Measurements from ENCODE around the gene IGSF3.
"Not testable (repeated sequence)": the region's sequence is repeated elsewhere in the genome, so short reads cannot be mapped to it uniquely, and the experiment has no call there.

The IGSF3 gene

GRCh38 chr1:116663821-116664220 is 3.7 kb downstream of the IGSF3 start:
- TF ChIP-seq CTCF (conservative IDR thresholded peaks at IDR 0.05), result no peak
- no peak overlapping the region for H3K27ac ChIP-seq

GRCh38 chr1:116661633-116662032 is 5.9 kb downstream of the IGSF3 start:
- H3K27ac ChIP-seq, result no peak overlapping the region
- TF ChIP-seq CTCF (conservative IDR thresholded peaks at IDR 0.05), result no peak

GRCh38 chr1:116658645-116659044 is 8.9 kb downstream of the IGSF3 start:
- H3K27ac ChIP-seq, result not testable (repeated sequence)

GRCh38 chr1:116657836-116658235 is 9.7 kb downstream of the IGSF3 start:
- not testable (repeated sequence) for H3K27ac ChIP-seq

GRCh38 chr1:116654351-116654750 is 13.2 kb downstream of the IGSF3 start:
- no peak for TF ChIP-seq CTCF (conservative IDR thresholded peaks at IDR 0.05)
- H3K27ac ChIP-seq, result no peak overlapping the region

- not testable (repeated sequence) for H3K27ac ChIP-seq
Measured at GRCh38 chr1:116652598-116652997, 14.9 kb downstream of the IGSF3 start.

GRCh38 chr1:116650781-116651180 is 16.8 kb downstream of the IGSF3 start:
- H3K27ac ChIP-seq, result not testable (repeated sequence)

GRCh38 chr1:116649041-116649440 is 18.5 kb downstream of the IGSF3 start:
- H3K27ac ChIP-seq, result not testable (repeated sequence)

- H3K27ac ChIP-seq, result not testable (repeated sequence)
Measured at GRCh38 chr1:116648325-116648724, 19.2 kb downstream of the IGSF3 start.

GRCh38 chr1:116647186-116647585 is 20.3 kb downstream of the IGSF3 start:
- H3K27ac ChIP-seq, result not testable (repeated sequence)

GRCh38 chr1:116646673-116647170 is 20.8 kb downstream of the IGSF3 start:
- not testable (repeated sequence) for H3K27ac ChIP-seq

- not testable (repeated sequence) for H3K27ac ChIP-seq
Measured at GRCh38 chr1:116645802-116646672, 21.5 kb downstream of the IGSF3 start.

GRCh38 chr1:116644993-116645392 is 22.5 kb downstream of the IGSF3 start:
- H3K27ac ChIP-seq, result not testable (repeated sequence)

GRCh38 chr1:116644096-116644495 is 23.4 kb downstream of the IGSF3 start:
- not testable (repeated sequence) for H3K27ac ChIP-seq

- H3K27ac ChIP-seq, result not testable (repeated sequence)
Measured at GRCh38 chr1:116643281-116643751, 24.2 kb downstream of the IGSF3 start.

- H3K27ac ChIP-seq, result not testable (repeated sequence)
Measured at GRCh38 chr1:116642311-116643280, 24.9 kb downstream of the IGSF3 start.

GRCh38 chr1:116637583-116637982 is 29.9 kb downstream of the IGSF3 start:
- H3K27ac ChIP-seq, result not testable (repeated sequence)
